Activated CD8-positive, alpha-beta T cell treated with anti-CD3 and anti-CD28 coated beads, Interleukin-2, amount 10 ng/mL, durations not matched to agents 7 days and 5 days (primary cell): ENCODE measurements around the gene PAX7. TPM values are rescaled to one million over a fixed set of nuclear protein-coding genes. Genes with fewer than 3 reads are reported as not detected.
"Not testable (repeated sequence)": the region's sequence is repeated elsewhere in the genome, so short reads cannot be mapped to it uniquely, and the experiment has no call there.

Source experiments
- ATAC-seq: fragments of 150-1000 bp; cut with Tn5 transposase; one replicate; pipeline ENCODE4 v1.10.0; 2021; ENCODE audit warnings: moderate library complexity
- CTCF ChIA-PET: fragments of 350-600 bp; sonication (Branson Sonifier 250); formaldehyde crosslinking; loops from one replicate; lab custom pipeline; 2021; ENCODE audit warnings: antibody characterized with exemption; lab: Charles Lee
- POLR2A ChIA-PET: fragments of 350-600 bp; sonication (Branson Sonifier 250); formaldehyde crosslinking; loops from one replicate; lab custom pipeline; 2021; ENCODE audit warnings: antibody characterized with exemption; lab: Charles Lee
- DNase-seq: peaks from one replicate; pipeline ENCODE4 v3.0.0-alpha.2; 2020
- H3K27ac Mint-ChIP-seq: one replicate; pipeline ENCODE4 v1.8.0; 2021; ENCODE audit warnings: mild to moderate bottlenecking, mixed read lengths
- H3K27me3 Mint-ChIP-seq: one replicate; pipeline ENCODE4 v1.8.0; 2021; ENCODE audit warnings: low read depth, mixed read lengths
- H3K36me3 Mint-ChIP-seq: one replicate; pipeline ENCODE4 v1.8.0; 2021; ENCODE audit warnings: low read depth, mixed read lengths
- H3K4me1 Mint-ChIP-seq: one replicate; pipeline ENCODE4 v1.8.0; 2021; ENCODE audit warnings: low read depth, mixed read lengths
- H3K4me3 Mint-ChIP-seq: one replicate; pipeline ENCODE4 v1.8.0; 2021; ENCODE audit warnings: mild to moderate bottlenecking, mixed read lengths
- H3K9me3 Mint-ChIP-seq: one replicate; pipeline ENCODE4 v1.8.0; 2022; ENCODE audit warnings: mixed read lengths; ENCODE audit not compliant: insufficient read depth
- total RNA-seq, 2 experiments: library from RNA; stranded (reverse); gene quantifications; one replicate each; pipeline ENCODE4 v1.2.3, GENCODE V29; 2021

PAX7 gene
- total RNA-seq, 2 experiments from 2014 or later: not detected

GRCh38 chr1:18766328-18766727 is 135.7 kb downstream of the PAX7 start:
- ATAC-seq (no peak), DNase-seq (no peak)
- no peaks in the 10 kb centered on the region for H3K9me3 Mint-ChIP-seq
- H3K27ac Mint-ChIP-seq: no peak overlapping the region
- no peaks in the 10 kb centered on the region for H3K4me1 Mint-ChIP-seq
- peaks cover 15% of the 10 kb centered on the region for H3K27me3 Mint-ChIP-seq
- ChIA-PET POLR2A (no interaction called here), CTCF (no interaction called here)
- no peaks in the 10 kb centered on the region for H3K36me3 Mint-ChIP-seq
- H3K4me3 Mint-ChIP-seq: no peak overlapping the region

DNA sequence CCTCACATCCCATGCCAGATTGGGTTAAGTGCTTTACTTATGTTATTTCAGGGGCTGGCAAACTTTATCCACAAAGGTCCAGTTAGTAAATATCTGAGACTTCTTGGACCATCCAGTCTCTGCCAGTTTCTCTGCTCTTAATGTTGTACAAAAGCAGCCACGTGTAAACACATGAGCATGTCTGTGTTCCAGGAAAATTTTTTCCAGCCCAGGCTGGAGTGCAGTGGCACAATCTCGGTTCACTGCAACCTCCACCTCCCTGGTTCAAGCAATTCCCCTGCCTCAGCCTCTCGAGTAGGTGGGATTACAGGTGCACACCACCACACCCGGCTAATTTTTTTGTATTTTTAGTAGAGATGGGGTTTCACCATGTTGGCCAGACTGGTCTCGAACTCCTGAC is 136.9 kb downstream of the PAX7 start:
- H3K27ac Mint-ChIP-seq, H3K4me1 Mint-ChIP-seq, ATAC-seq, H3K4me3 Mint-ChIP-seq, POLR2A ChIA-PET, H3K9me3 Mint-ChIP-seq, H3K36me3 Mint-ChIP-seq, DNase-seq, CTCF ChIA-PET: not testable (repeated sequence)
- peaks cover 16% of the 10 kb centered on the region for H3K27me3 Mint-ChIP-seq

GRCh38 chr1:18768086-18768485 is 137.4 kb downstream of the PAX7 start:
- ChIA-PET POLR2A (no interaction called here), CTCF (no interaction called here)
- Mint-ChIP-seq H3K4me1 (no peaks in the 10 kb centered on the region), H3K36me3 (no peaks in the 10 kb centered on the region), H3K4me3 (no peak overlapping the region), H3K27me3 (peaks cover 16% of the 10 kb centered on the region), H3K27ac (no peak overlapping the region), H3K9me3 (no peaks in the 10 kb centered on the region)
- no peak for DNase-seq
- ATAC-seq: no peak

DNA sequence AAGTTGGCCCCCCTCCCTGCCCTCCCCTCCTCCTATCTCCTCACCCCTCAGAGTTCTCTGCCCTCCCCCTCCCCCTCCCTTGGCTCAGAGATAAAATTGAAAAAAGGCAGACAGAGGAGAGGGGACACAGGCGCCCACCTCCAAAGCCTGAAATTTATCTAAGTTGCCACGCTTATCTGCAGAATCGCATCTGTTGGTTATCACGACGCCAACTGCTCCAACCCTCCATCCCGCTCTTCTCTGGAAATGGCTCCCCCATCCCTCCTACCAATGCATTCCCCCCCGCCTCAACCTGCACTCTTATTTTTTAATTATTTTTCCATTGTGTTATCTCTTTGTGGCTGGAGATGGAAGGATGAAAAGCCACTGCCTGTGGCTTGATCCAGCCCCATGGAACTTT is 138.5 kb downstream of the PAX7 start:
- ChIA-PET POLR2A (no interaction called here), CTCF (no interaction called here)
- Mint-ChIP-seq H3K4me1 (no peaks in the 10 kb centered on the region), H3K4me3 (no peak overlapping the region), H3K27ac (no peak overlapping the region), H3K9me3 (no peaks in the 10 kb centered on the region), H3K36me3 (no peaks in the 10 kb centered on the region), H3K27me3 (peaks cover 21% of the 10 kb centered on the region)
- no peak for ATAC-seq
- DNase-seq: no peak

GRCh38 chr1:18770799-18771198 is 140.2 kb downstream of the PAX7 start:
- CTCF ChIA-PET: no interaction called here
- H3K4me3 Mint-ChIP-seq: no peak overlapping the region

DNA sequence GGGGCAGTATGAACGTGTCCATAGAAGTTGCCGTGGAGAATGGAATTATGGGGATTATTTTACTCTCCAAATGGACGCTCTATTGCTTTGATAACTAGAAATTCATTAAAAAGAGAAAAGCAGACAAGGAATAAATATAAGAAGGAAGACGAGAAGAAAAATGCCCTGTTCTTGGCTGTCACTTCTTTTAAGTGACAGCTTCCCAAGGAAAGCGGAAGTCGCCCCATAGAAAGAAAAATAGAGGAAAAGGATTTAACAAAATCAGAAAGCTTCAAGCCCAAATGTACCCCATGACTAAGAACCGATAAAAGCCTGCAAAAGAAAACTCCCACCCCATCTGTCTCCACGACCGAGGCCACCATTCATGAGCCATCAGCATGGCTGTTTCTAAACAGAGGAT is 143.1 kb downstream of the PAX7 start:
- ATAC-seq (no peak), DNase-seq (no peak)
- ChIA-PET POLR2A (no interaction called here), CTCF (interaction anchor here (1.1 kb wide), 1 partner anchor 192 kb away, joined by 3 read pairs; no protein-coding TSS in a partner anchor)
- no peaks in the 10 kb centered on the region for H3K9me3 Mint-ChIP-seq
- H3K4me3 Mint-ChIP-seq: no peak overlapping the region
- peaks cover 19% of the 10 kb centered on the region for H3K27me3 Mint-ChIP-seq
- no peaks in the 10 kb centered on the region for H3K4me1 Mint-ChIP-seq
- H3K27ac Mint-ChIP-seq: no peak overlapping the region
- no peaks in the 10 kb centered on the region for H3K36me3 Mint-ChIP-seq

More at GRCh38 chr1:18770799-18771198, 140.2 kb downstream of the PAX7 start:
- peaks cover 21% of the 10 kb centered on the region for H3K27me3 Mint-ChIP-seq
- no peaks in the 10 kb centered on the region for H3K9me3 Mint-ChIP-seq
- H3K36me3 Mint-ChIP-seq: no peaks in the 10 kb centered on the region
- no peak overlapping the region for H3K27ac Mint-ChIP-seq
- POLR2A ChIA-PET: no interaction called here
- ATAC-seq: no peak
- H3K4me1 Mint-ChIP-seq: no peaks in the 10 kb centered on the region
- no peak for DNase-seq

- ChIA-PET POLR2A (no interaction called here), CTCF (no interaction called here)
- ATAC-seq (no peak), DNase-seq (no peak)
- peaks cover 12% of the 10 kb centered on the region for H3K27me3 Mint-ChIP-seq
- H3K4me3 Mint-ChIP-seq: no peak overlapping the region
- H3K27ac Mint-ChIP-seq: no peak overlapping the region
- H3K4me1 Mint-ChIP-seq: no peaks in the 10 kb centered on the region
- no peaks in the 10 kb centered on the region for H3K9me3 Mint-ChIP-seq
- no peaks in the 10 kb centered on the region for H3K36me3 Mint-ChIP-seq
These were observed 144.7 kb downstream of the PAX7 start for GRCh38 chr1:18775341-18775740.

- DNase-seq (no peak), ATAC-seq (no peak)
- H3K4me1 Mint-ChIP-seq: no peaks in the 10 kb centered on the region
- no peaks in the 10 kb centered on the region for H3K36me3 Mint-ChIP-seq
- H3K27ac Mint-ChIP-seq: no peak overlapping the region
- ChIA-PET CTCF (no interaction called here), POLR2A (no interaction called here)
- H3K27me3 Mint-ChIP-seq: peaks cover 10% of the 10 kb centered on the region
- H3K4me3 Mint-ChIP-seq: no peak overlapping the region
- no peaks in the 10 kb centered on the region for H3K9me3 Mint-ChIP-seq
These were observed 146.1 kb downstream of the PAX7 start for GRCh38 chr1:18776777-18777176.

GRCh38 chr1:18778437-18778836 is 147.8 kb downstream of the PAX7 start:
- POLR2A ChIA-PET: no interaction called here
- H3K36me3 Mint-ChIP-seq: no peaks in the 10 kb centered on the region
- no peaks in the 10 kb centered on the region for H3K9me3 Mint-ChIP-seq
- H3K27me3 Mint-ChIP-seq: peaks cover 7% of the 10 kb centered on the region
- CTCF ChIA-PET: no interaction called here
- no peak overlapping the region for H3K27ac Mint-ChIP-seq
- H3K4me3 Mint-ChIP-seq: no peak overlapping the region
- no peaks in the 10 kb centered on the region for H3K4me1 Mint-ChIP-seq
- DNase-seq: no peak
- no peak for ATAC-seq

- H3K27me3 Mint-ChIP-seq: no peaks in the 10 kb centered on the region
- CTCF ChIA-PET: interaction anchor here (1.0 kb wide), 1 partner anchor 122 kb away, joined by 3 read pairs; the partner anchor contains the start of gene ALDH4A1
- no peak overlapping the region for H3K27ac Mint-ChIP-seq
- no peak overlapping the region for H3K4me3 Mint-ChIP-seq
- ATAC-seq (no peak), DNase-seq (no peak)
- H3K36me3 Mint-ChIP-seq: no peaks in the 10 kb centered on the region
- no peaks in the 10 kb centered on the region for H3K4me1 Mint-ChIP-seq
- POLR2A ChIA-PET: interaction anchor here (0.6 kb wide), 1 partner anchor 14 kb away, joined by 3 read pairs; no protein-coding TSS in a partner anchor
- no peaks in the 10 kb centered on the region for H3K9me3 Mint-ChIP-seq
These were observed 150.4 kb downstream of the PAX7 start for GRCh38 chr1:18781031-18781430.

- DNase-seq (no peak), ATAC-seq (no peak)
- Mint-ChIP-seq H3K27me3 (peaks cover 6% of the 10 kb centered on the region), H3K27ac (no peak overlapping the region), H3K4me3 (no peak overlapping the region), H3K9me3 (no peaks in the 10 kb centered on the region), H3K4me1 (no peaks in the 10 kb centered on the region), H3K36me3 (no peaks in the 10 kb centered on the region)
- ChIA-PET CTCF (no interaction called here), POLR2A (interaction anchor here (0.6 kb wide), 1 partner anchor 101 kb away, joined by 4 read pairs; no protein-coding TSS in a partner anchor)
These were observed 153.2 kb downstream of the PAX7 start for GRCh38 chr1:18783705-18784481.

DNA sequence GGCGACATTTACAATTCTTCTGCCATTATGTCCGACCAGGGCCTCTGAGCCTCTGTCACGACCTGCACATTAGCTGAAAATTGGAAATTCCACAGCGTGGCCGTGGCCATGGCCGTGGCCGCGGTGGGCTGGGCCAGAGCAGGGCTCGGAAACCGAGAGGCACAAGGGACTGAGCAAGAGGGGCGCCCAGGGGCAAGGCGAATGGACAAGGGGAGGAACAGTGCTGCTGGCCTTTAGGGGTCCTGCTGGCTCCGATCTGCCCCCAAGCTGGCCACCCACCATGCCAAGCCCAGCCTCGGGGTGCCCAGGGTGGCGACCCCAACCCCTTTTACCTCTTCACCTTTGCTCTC is 153.8 kb downstream of the PAX7 start:
- peaks cover 7% of the 10 kb centered on the region for H3K27me3 Mint-ChIP-seq
- H3K9me3 Mint-ChIP-seq: no peaks in the 10 kb centered on the region
- DNase-seq (no peak), ATAC-seq (no peak)
- no peak overlapping the region for H3K27ac Mint-ChIP-seq
- H3K4me1 Mint-ChIP-seq: no peaks in the 10 kb centered on the region
- no peak overlapping the region for H3K4me3 Mint-ChIP-seq
- H3K36me3 Mint-ChIP-seq: no peaks in the 10 kb centered on the region
- POLR2A ChIA-PET: interaction anchor here (0.6 kb wide), 1 partner anchor 100 kb away, joined by 4 read pairs; no protein-coding TSS in a partner anchor
- CTCF ChIA-PET: no interaction called here
